Raji (cell line): ENCODE data around the gene TERT.

Experiments used
- POLR2A ChIP-seq: IDR thresholded peaks from 2 replicates; pipeline ENCODE4 v1.6.1; 2011; ENCODE audit warnings: low read depth, low read length, control low read depth; ENCODE audit not compliant: insufficient read depth

Gene TERT

GRCh38 chr5:1222621-1223277, 72.1 kb downstream of the TERT start:
- no peak for TF ChIP-seq POLR2A

- TF ChIP-seq POLR2A, result no peak
Measured at GRCh38 chr5:1222147-1222546, 72.7 kb downstream of the TERT start.

DNA sequence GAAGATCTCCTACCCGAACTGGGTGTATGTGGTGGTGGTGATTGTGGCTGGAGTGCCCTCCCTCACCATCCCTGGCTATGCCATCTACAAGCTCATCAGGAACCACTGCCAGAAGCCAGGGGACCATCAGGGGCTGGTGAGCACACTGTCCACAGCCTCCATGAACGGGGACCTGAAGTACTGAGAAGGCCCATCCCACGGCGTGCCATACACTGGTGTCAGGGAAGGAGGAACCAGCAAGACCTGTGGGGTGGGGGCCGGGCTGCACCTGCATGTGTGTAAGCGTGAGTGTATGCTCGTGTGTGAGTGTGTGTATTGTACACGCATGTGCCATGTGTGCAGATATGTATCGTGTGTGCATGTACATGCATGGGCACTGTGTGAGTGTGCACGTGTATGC, 73.1 kb downstream of the TERT start:
- no peak for TF ChIP-seq POLR2A

GRCh38 chr5:1220831-1221230, 74.0 kb downstream of the TERT start:
- TF ChIP-seq POLR2A, result no peak

GRCh38 chr5:1220351-1220750, 74.5 kb downstream of the TERT start:
- no peak for TF ChIP-seq POLR2A

DNA sequence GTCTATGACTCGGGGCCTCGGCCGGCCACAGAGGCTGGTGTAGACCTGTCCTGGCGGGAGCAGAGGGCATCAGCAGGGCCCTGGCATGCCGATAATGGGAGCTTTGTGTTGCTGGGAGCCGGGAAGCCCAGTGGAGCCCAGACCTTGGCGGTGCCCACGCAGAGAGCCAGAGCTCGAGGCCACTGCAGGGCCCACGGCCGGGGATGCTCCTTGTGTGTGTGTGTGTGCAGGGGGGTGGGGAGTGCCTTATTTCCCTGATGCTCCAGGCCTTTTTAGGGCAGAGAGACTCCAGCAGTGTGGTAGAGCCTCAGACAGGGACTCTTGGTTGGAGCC, 75.1 kb downstream of the TERT start:
- no peak for TF ChIP-seq POLR2A

- no peak for TF ChIP-seq POLR2A
Measured at GRCh38 chr5:1219098-1219767, 75.6 kb downstream of the TERT start.

DNA sequence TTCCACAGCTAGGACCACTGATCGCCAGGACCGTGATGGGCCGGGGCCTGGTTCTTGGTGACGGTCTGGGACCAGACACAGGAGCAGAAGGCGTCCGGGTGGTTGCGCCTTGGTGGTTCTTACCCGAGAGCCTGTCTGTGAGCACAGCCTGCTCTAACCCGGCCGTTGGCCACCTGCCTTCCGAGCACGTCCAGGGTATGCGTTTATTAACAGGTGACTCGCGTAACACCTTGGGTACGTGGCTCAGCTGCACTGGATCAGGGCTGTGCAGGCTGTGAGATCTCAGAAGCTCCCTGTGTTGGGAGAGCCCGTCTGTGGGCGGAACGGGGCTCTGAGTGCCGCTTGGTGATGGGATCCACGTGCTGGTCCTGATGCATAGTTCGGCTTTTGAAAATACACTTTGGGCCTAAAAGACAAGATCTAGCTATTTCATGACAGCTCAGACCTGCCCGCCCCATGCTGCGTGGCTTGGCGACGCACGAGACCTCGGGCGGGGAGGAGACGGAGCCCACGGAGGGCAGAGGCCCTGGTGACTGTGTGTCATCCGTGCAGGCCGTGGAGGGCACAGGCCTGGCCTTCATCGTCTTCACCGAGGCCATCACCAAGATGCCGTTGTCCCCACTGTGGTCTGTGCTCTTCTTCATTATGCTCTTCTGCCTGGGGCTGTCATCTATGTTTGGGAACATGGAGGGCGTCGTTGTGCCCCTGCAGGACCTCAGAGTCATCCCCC, 76.4 kb downstream of the TERT start:
- TF ChIP-seq POLR2A, result no peak

- TF ChIP-seq POLR2A, result no peak
Measured at GRCh38 chr5:1217596-1218206, 77.2 kb downstream of the TERT start.

DNA sequence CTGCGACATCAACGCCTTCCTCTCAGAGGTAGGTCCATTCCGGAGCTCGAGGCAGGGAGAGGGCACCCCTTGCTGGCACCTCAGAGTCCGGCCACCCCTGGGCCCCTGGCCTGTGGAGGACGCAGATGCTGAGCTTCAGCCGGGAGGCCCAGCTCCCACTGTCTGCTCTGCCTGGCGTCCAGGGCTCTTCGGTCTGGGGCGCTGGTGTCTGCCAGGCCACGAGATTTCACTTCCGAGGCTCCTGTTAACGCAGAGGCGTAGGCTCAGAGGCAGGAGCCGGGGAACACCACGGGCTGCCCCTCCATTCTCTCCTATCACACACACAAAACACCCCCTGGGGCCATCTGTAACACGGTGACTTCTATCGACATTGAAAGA, 78.0 kb downstream of the TERT start:
- TF ChIP-seq POLR2A, result no peak

- no peak for TF ChIP-seq POLR2A
Measured at GRCh38 chr5:1216211-1216917, 78.5 kb downstream of the TERT start.

- no peak for TF ChIP-seq POLR2A
Measured at GRCh38 chr5:1215320-1216096, 79.4 kb downstream of the TERT start.

GRCh38 chr5:1214936-1215220, 80.0 kb downstream of the TERT start:
- no peak for TF ChIP-seq POLR2A

DNA sequence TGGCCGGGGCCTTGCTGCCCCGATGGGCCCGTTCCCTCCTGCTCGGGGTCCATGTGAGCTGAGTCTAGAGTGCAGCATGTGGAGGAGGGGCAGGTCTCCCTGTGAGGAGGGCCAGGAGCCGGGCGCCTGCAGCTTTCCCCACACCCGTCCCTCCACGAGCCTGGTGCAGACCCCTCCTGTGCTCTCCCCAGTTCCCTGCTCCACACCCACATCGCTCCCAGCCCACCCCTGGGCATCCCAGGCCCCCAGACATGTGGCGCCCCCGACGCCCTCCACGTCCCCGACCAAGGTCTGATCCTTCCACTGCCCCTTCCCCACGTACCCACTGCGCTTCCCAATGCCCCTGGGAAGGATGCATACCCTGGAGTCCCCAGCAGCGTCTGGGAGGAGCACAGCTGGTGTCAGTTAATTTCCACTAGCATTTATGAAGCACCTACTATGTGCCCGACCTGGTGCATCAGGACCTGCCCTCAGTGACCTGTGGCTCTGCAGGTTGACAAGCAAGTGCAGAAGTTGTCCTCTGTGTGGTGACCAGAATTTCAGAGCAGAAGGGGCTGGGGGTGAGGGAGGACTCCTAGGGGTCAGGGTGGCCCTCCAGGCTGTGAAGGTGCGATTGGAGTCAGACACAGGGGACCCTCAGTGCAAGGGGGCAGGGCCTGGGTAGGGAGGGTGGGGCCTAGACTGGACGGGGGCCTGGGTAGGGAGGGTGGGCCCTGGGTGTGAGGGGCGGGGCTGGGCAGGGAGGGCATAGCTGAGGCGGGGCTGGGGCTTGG, 80.5 kb downstream of the TERT start:
- TF ChIP-seq POLR2A, result no peak
